GM12891 (cell line): ENCODE data around the gene FGF19.

Experiments used
- POLR2A ChIP-seq: IDR thresholded peaks from 2 replicates; pipeline ENCODE4 v1.6.1; 2011; ENCODE audit warnings: low read depth, low read length, control low read depth
- POLR2AphosphoS5 ChIP-seq: IDR thresholded peaks from 2 replicates; pipeline ENCODE4 v1.6.1; 2011; ENCODE audit warnings: low read depth, low read length, control low read depth
- SPI1 ChIP-seq: IDR thresholded peaks from 2 replicates; pipeline ENCODE4 v1.6.1; 2011; ENCODE audit warnings: low read depth, low read length, control low read depth

DNA sequence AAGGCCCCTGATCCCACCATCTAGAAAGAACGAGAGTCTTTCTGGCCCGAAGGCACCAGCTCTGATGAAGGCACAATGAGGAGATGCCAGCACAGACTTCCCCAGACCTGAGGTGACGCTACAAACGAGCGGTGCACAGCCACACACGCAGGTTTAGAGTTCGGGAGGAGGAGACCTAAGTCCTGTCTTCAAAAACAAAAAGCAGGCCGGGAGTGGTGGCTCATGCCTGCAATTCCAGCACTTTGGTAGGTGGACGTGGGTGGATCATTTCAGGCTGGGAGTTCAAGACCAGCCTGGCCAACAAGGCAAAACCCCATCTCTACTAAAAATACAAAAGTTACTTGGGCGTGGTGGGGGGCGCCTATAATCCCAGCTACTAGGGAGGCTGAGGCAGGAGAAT lies 38.2 kb downstream of the FGF19 start:
- TF ChIP-seq SPI1 (no peak), POLR2A (no peak), POLR2AphosphoS5 (no peak)
